ENCODE data around the gene TRIM52. TPM values are rescaled to one million over a fixed set of nuclear protein-coding genes. Genes with fewer than 3 reads are reported as not detected.
A peak's percentile ranks its signal among the peaks of the same experiment; 100 is the strongest.

TRIM52 gene
- total and polyA plus RNA-seq, 10 of the 15 experiments (the other 5 are each of a cell fraction or from before 2014, with no cell fraction given): 1.4 to 24.3 (median 8.1) TPM

GRCh38 chr5:181246276-181247049 lies 14.5 kb downstream of the TRIM52 start (continued):
- TF ChIP-seq ZBTB40 (IDR thresholded peaks at IDR 0.05; ENCODE audit: borderline replicate concordance) (peak; percentile 78; the same call in 1 of the 2 replicates), ESRRA (IDR thresholded peaks at IDR 0.05; ENCODE audit: low read length) (no peak), TAF1 (IDR thresholded peaks at IDR 0.05; ENCODE audit: borderline replicate concordance, low read depth, low read length) (peak; percentile 45; the same call in 1 of the 2 replicates), USF2 (IDR thresholded peaks at IDR 0.05; ENCODE audit: borderline replicate concordance, low read depth, low read length) (no peak), ATF7 (IDR thresholded peaks at IDR 0.05; ENCODE audit: low read depth) (peak; percentile 79), STAT1 (conservative IDR thresholded peaks at IDR 0.05) (no peak), PRDM15 (CRISPR knock-in tag; IDR thresholded peaks at IDR 0.05) (no peak), RELB (IDR thresholded peaks at IDR 0.05; ENCODE audit: low read depth) (0 out of 2 replicates have a peak, but pooled peaks have one; percentile 74), ZNF592 (IDR thresholded peaks at IDR 0.05) (no peak), NR2F1 (conservative IDR thresholded peaks at IDR 0.05) (peak; percentile 85), LARP7 (IDR thresholded peaks at IDR 0.05) (no peak), POLR2AphosphoS2 (IDR thresholded peaks at IDR 0.05; ENCODE audit: low read depth, low read length) (peak; percentile 49; the same call in 1 of the 2 replicates), IKZF2 (IDR thresholded peaks at IDR 0.05) (peak; percentile 84; a peak in 3 of 4 replicates), POU2F2 (IDR thresholded peaks at IDR 0.05; ENCODE audit: borderline replicate concordance, low read depth, low read length) (no peak)

Measured in GM12878 (cell line).